GM12892 (cell line): ENCODE measurements around the gene YY1.
"Not testable (repeated sequence)": the region's sequence is repeated elsewhere in the genome, so short reads cannot be mapped to it uniquely, and the experiment has no call there.

Experiments used
- DNase-seq: peaks from one replicate; pipeline ENCODE4 v3.0.0; 2011; ENCODE audit not compliant: insufficient read length
- FAIRE-seq: peaks from 2 replicates; lab custom pipeline; 2011; peaks lifted over from hg19 to GRCh38; lab: Jason Lieb, UNC
- POLR2A ChIP-seq: IDR thresholded peaks from 2 replicates; pipeline ENCODE4 v1.6.1; 2011; ENCODE audit warnings: low read depth, low read length, control low read depth
- POLR2AphosphoS5 ChIP-seq: IDR thresholded peaks from 2 replicates; pipeline ENCODE4 v1.6.1; 2011; ENCODE audit warnings: low read depth, low read length, control low read depth
- TAF1 ChIP-seq: IDR thresholded peaks from 2 replicates; pipeline ENCODE4 v1.6.1; 2011; ENCODE audit warnings: low read depth, mild to moderate bottlenecking, control low read depth, low read length, borderline replicate concordance

The YY1 gene

DNA sequence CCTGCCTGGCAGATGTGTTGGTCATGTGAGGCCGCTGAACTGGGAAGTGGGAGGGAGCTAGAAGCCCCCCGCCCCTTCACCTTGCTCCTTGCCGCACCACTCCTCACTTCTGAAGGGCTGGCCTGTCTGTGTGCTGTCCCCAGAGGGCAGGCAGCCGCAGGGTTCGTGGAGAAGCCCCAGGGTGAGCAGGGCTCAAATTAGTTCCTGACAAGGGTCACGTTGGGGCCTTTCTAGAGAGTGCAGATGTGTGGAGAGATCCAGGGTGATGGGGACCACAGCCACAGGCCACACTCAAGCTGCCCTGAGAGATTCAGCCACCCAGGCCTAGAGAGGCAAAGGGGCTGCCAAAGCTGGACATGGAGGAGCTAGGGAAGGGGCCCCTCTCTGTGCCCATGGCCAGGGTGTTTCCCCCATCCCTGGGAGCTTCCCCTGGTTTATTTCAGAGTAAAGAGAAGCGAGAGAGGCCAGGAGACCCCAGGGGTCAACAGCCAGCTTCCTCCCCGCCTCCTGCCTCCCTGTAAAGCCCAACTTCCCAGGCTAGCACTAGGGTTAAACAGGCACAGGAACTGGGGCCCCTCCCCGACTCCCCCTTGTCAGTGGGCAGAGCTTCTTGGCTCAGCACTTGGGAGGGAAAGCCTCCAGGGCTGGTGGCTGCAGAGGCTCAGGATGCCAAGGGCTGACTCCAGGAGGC lies 51.1 kb downstream of the YY1 start:
- no peak for FAIRE-seq
- DNase-seq: no peak
- TF ChIP-seq POLR2A (no peak), POLR2AphosphoS5 (no peak), TAF1 (no peak)

DNA sequence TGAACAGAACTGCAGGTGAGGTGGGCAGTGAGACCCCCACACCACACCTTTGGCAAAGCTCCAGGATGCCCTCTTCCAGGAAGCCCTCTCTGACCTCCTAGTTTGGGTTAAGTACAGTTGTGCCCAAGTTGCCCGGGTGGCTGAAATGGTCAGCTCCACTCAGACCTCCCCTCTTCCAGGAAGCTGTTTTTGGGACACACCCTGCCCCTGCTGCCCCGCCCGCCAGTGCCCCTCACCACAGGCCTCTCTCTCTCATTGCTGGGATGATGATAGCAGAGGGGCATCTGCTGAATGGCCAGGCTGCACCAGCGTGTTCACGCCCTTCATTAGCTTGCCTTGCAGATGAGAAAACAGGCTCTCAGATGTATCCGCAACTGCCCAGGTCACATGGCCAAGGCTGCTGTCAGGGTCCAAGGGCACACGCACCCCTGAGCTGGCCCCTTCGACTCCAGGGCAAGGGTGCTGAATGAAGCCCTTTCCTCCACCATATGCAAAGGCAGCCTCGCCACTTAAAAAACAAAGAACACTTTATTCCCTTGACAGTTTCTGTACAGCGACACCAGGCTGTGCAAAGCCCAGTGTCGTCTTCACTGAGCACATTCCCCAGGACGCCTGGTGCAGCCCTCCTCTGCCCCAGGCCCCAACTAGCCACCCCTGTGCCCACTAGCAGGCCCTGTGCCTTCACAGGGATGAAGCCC lies 51.8 kb downstream of the YY1 start:
- TF ChIP-seq TAF1 (no peak), POLR2AphosphoS5 (no peak), POLR2A (no peak)
- DNase-seq (no peak), FAIRE-seq (no peak)

DNA sequence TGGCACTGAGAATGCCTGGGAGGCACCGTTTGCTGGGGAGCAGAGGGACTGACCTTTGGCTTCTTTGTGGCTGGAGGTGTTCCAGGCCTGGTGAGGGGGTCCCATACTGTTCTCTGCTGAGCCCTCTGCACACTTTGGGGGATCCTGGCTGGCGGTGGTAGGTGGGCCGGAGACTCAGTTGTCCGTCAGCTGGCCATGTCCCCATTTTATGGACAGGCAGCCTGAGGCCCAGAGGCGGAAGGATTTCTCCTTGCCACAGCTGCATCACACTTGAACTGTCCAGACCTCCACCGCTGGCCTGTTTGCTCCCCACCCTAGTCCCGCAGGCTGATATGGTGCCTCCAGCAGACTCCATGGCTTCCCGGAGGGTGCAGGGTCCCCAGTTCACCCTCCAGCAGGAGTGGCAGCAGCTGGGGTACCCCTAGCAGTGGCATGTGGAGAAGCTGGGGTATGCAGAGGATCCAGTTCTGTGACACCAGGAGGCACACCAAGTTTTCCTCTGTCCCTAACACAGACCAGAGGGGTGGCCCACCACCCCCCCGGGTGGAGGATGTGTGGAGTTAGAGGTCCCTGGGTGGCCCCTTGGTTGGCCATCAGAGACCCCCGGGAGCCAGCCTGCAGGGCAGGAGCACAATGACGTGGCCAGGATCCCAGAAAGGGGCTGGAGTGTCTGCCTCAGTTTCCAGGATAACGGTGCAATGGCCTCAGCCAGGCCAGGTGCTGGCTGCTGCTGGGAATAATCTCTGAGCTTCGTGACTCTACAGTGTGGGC lies 52.5 kb downstream of the YY1 start:
- no peak for DNase-seq
- FAIRE-seq: no peak
- TF ChIP-seq POLR2AphosphoS5 (no peak), TAF1 (no peak), POLR2A (no peak)

- no peak for DNase-seq
- FAIRE-seq: no peak
Measured at GRCh38 chr14:100292301-100292775, 53.4 kb downstream of the YY1 start.

DNA sequence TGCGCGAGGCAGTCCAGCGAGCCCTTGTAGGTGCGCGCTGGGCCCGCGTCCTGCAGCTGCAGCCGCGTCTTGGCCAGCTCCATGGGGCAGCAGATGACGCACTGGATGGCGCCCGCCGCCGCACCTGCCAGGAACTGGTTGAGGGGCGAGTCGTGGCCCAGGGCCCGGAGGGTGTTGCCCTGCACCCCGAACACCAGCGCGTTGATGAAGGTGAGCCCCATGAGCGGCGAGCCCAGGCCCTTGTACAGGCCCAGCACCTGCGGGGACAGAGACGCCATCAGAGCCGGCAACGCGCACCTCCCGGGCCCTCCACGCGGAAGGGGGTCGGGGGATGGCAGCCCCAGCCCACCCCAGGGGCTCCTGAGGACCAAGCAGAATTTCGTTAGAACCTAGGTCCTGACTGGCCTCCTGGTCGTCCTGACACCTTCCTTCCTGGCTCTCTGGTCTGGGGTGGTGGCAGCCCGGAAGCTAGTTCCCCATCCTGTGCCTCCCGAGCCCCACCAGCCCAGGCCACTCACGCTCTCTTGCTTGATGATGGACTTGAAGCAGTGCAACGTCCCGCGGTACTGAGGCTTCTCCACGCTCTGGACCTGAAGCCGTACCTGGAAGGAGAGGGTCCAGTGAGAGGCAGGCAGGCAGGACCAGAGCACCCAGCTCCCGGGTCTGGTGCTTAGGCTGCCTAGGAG lies 54.0 kb downstream of the YY1 start:
- DNase-seq: no peak
- TF ChIP-seq TAF1 (no peak), POLR2AphosphoS5 (no peak), POLR2A (no peak)
- no peak for FAIRE-seq

More at GRCh38 chr14:100292301-100292775, 53.4 kb downstream of the YY1 start:
- no peak for TF ChIP-seq POLR2AphosphoS5

- DNase-seq (no peak), FAIRE-seq (no peak)
- TF ChIP-seq POLR2AphosphoS5 (no peak), POLR2A (no peak), TAF1 (no peak)
Measured at GRCh38 chr14:100293497-100294212, 54.7 kb downstream of the YY1 start.

- TF ChIP-seq POLR2A (no peak), TAF1 (no peak)
- FAIRE-seq: no peak
- no peak for DNase-seq
Measured at GRCh38 chr14:100294213-100294962, 55.4 kb downstream of the YY1 start.

- FAIRE-seq: no peak
- TF ChIP-seq POLR2AphosphoS5 (no peak), TAF1 (no peak), POLR2A (no peak)
- no peak for DNase-seq
Measured at GRCh38 chr14:100294963-100295330, 56.0 kb downstream of the YY1 start.

- FAIRE-seq: no peak
- TF ChIP-seq POLR2AphosphoS5 (no peak), TAF1 (no peak), POLR2A (no peak)
- DNase-seq: no peak
Measured at GRCh38 chr14:100295376-100296105, 56.6 kb downstream of the YY1 start.

DNA sequence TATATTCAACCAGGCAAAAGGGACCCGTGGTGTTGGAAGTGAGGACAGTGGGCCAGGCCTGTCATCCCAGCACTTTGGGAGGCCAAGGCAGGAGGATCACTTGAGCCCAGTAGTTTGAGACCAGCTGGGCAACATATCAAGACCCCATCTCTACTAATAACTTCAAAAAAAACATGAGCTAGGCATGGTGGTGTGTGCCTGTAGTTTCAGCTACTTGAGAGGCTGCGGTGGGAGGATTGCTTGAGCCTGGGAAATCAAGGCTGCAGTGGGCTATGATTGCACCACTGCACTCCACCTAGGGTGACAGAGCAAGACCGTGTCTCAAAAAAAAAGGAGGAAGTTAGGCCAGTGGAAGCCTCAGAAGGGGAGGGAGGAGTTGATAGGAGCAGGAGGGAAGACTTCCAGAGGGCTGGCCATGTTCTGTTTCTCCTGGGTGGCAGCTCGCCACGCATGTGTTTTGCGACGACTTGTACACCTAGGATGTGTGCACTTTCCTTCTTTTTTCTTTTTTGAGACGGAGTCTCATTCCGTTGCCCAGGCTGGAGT lies 57.2 kb downstream of the YY1 start:
- FAIRE-seq: no peak
- no peak for DNase-seq
- TF ChIP-seq POLR2AphosphoS5 (no peak), TAF1 (no peak), POLR2A (no peak)

- not testable (repeated sequence) for DNase-seq, FAIRE-seq
Measured at GRCh38 chr14:100296729-100297128, 57.8 kb downstream of the YY1 start.
